Measurements from ENCODE around the gene OR52A5. TPM values are rescaled to one million over a fixed set of nuclear protein-coding genes. Genes with fewer than 3 reads are reported as not detected.
"Not testable (repeated sequence)": the region's sequence is repeated elsewhere in the genome, so short reads cannot be mapped to it uniquely, and the experiment has no call there.

OR52A5 gene
- total and polyA plus RNA-seq, 2 donors from 2014 or later = not detected

- no peak for FAIRE-seq
- no peak overlapping the region for H3K9ac ChIP-seq (ENCODE audit: low read length in 3 of 3)
- no peaks in the 10 kb centered on the region for H3K4me1 ChIP-seq (ENCODE audit: control insufficient read depth in 2 of 3, insufficient read depth in 2 of 3, low read depth in 1 of 3, low read length in 3 of 3)
- no peak overlapping the region for H3K27ac ChIP-seq (ENCODE audit: low read depth in 2 of 2, low read length in 2 of 2)
- no peaks in the 10 kb centered on the region for H3K36me3 ChIP-seq (ENCODE audit: control insufficient read depth in 2 of 3, insufficient read depth in 3 of 3, low read length in 3 of 3)
- DNase-seq = no peak
- no peak for TF ChIP-seq CTCF (IDR thresholded peaks at IDR 0.05; ENCODE audit: borderline replicate concordance, extremely low read depth, insufficient read depth)
- H3K9me3 ChIP-seq (ENCODE audit: control insufficient read depth in 2 of 3, insufficient read depth in 1 of 3, low read length in 3 of 3) = no peaks in the 10 kb centered on the region
- H3K27me3 ChIP-seq (ENCODE audit: control insufficient read depth, insufficient read depth, low read length) = no peaks in the 10 kb centered on the region
- intact Hi-C loops (cut with DNase I) = no loop called here
- no peak overlapping the region for H3K4me3 ChIP-seq (ENCODE audit: low read length in 3 of 3)
Observed at GRCh38 chr11:5151713-5152153, 13.6 kb upstream of the OR52A5 start.

- H3K9me3 ChIP-seq (ENCODE audit: control insufficient read depth in 2 of 3, insufficient read depth in 1 of 3, low read length in 3 of 3); H3K4me1 ChIP-seq (ENCODE audit: control insufficient read depth in 2 of 3, insufficient read depth in 2 of 3, low read depth in 1 of 3, low read length in 3 of 3); H3K27me3 ChIP-seq (ENCODE audit: control insufficient read depth, insufficient read depth, low read length); intact Hi-C loops (cut with DNase I); DNase-seq; H3K27ac ChIP-seq (ENCODE audit: low read depth in 2 of 2, low read length in 2 of 2); H3K4me3 ChIP-seq (ENCODE audit: low read length in 3 of 3); H3K36me3 ChIP-seq (ENCODE audit: control insufficient read depth in 2 of 3, insufficient read depth in 3 of 3, low read length in 3 of 3); FAIRE-seq; H3K9ac ChIP-seq (ENCODE audit: low read length in 3 of 3): not testable (repeated sequence)
Observed at GRCh38 chr11:5144206-5144605, 6.0 kb upstream of the OR52A5 start.

- H3K36me3 ChIP-seq (ENCODE audit: control insufficient read depth in 2 of 3, insufficient read depth in 3 of 3, low read length in 3 of 3) = no peaks in the 10 kb centered on the region
- H3K9me3 ChIP-seq (ENCODE audit: control insufficient read depth in 2 of 3, insufficient read depth in 1 of 3, low read length in 3 of 3) = no peaks in the 10 kb centered on the region
- intact Hi-C loops (cut with DNase I) = no loop called here
- no peak overlapping the region for H3K4me3 ChIP-seq (ENCODE audit: low read length in 3 of 3)
- no peaks in the 10 kb centered on the region for H3K4me1 ChIP-seq (ENCODE audit: control insufficient read depth in 2 of 3, insufficient read depth in 2 of 3, low read depth in 1 of 3, low read length in 3 of 3)
- no peak for TF ChIP-seq CTCF (IDR thresholded peaks at IDR 0.05; ENCODE audit: borderline replicate concordance, extremely low read depth, insufficient read depth)
- DNase-seq (no peak), FAIRE-seq (no peak)
- no peak overlapping the region for H3K27ac ChIP-seq (ENCODE audit: low read depth in 2 of 2, low read length in 2 of 2)
- H3K9ac ChIP-seq (ENCODE audit: low read length in 3 of 3) = no peak overlapping the region
- no peaks in the 10 kb centered on the region for H3K27me3 ChIP-seq (ENCODE audit: control insufficient read depth, insufficient read depth, low read length)
Observed at GRCh38 chr11:5137014-5137413, 1.1 kb downstream of the OR52A5 start.

- no peaks in the 10 kb centered on the region for H3K36me3 ChIP-seq (ENCODE audit: control insufficient read depth in 2 of 3, insufficient read depth in 3 of 3, low read length in 3 of 3)
- H3K9me3 ChIP-seq (ENCODE audit: control insufficient read depth in 2 of 3, insufficient read depth in 1 of 3, low read length in 3 of 3) = no peaks in the 10 kb centered on the region
- no peak for FAIRE-seq
- H3K4me1 ChIP-seq (ENCODE audit: control insufficient read depth in 2 of 3, insufficient read depth in 2 of 3, low read depth in 1 of 3, low read length in 3 of 3) = no peaks in the 10 kb centered on the region
- no peak overlapping the region for H3K4me3 ChIP-seq (ENCODE audit: low read length in 3 of 3)
- H3K9ac ChIP-seq (ENCODE audit: low read length in 3 of 3) = no peak overlapping the region
- no peak for DNase-seq
- H3K27me3 ChIP-seq (ENCODE audit: control insufficient read depth, insufficient read depth, low read length) = no peaks in the 10 kb centered on the region
- intact Hi-C loops (cut with DNase I) = no loop called here
- no peak overlapping the region for H3K27ac ChIP-seq (ENCODE audit: low read depth in 2 of 2, low read length in 2 of 2)
- TF ChIP-seq CTCF (IDR thresholded peaks at IDR 0.05; ENCODE audit: borderline replicate concordance, extremely low read depth, insufficient read depth) = no peak
Observed at GRCh38 chr11:5136261-5136660, 1.9 kb downstream of the OR52A5 start.

All from kidney (tissue), 14 donors.